ENCODE data around the gene SLC13A4.
"Not testable (repeated sequence)": the region's sequence is repeated elsewhere in the genome, so short reads cannot be mapped to it uniquely, and the experiment has no call there.

The SLC13A4 gene

GRCh38 chr7:135685306-135686084 is 42.5 kb downstream of the SLC13A4 start:
- no peak for DNase-seq

- no peak for DNase-seq
These were observed 43.3 kb downstream of the SLC13A4 start for GRCh38 chr7:135684699-135685098.

GRCh38 chr7:135684136-135684535 is 43.9 kb downstream of the SLC13A4 start:
- no peak for DNase-seq

- DNase-seq = no peak
These were observed 44.4 kb downstream of the SLC13A4 start for GRCh38 chr7:135683609-135684008.

- no peak for DNase-seq
These were observed 45.8 kb downstream of the SLC13A4 start for GRCh38 chr7:135682191-135682590.

- no peak for DNase-seq
These were observed 46.2 kb downstream of the SLC13A4 start for GRCh38 chr7:135681762-135682161.

- DNase-seq = no peak
These were observed 49.1 kb downstream of the SLC13A4 start for GRCh38 chr7:135678612-135679575.

- DNase-seq = no peak
These were observed 54.7 kb downstream of the SLC13A4 start for GRCh38 chr7:135673360-135673706.

- peak; percentile 8 for DNase-seq
These were observed 55.2 kb downstream of the SLC13A4 start for GRCh38 chr7:135672560-135673359.

- no peak for DNase-seq
These were observed 57.8 kb downstream of the SLC13A4 start for GRCh38 chr7:135670179-135670578.

- DNase-seq = no peak
These were observed 58.2 kb downstream of the SLC13A4 start for GRCh38 chr7:135669774-135670173.

GRCh38 chr7:135668852-135669395 is 59.1 kb downstream of the SLC13A4 start:
- DNase-seq = not testable (repeated sequence)

GRCh38 chr7:135667626-135668025 is 60.4 kb downstream of the SLC13A4 start:
- not testable (repeated sequence) for DNase-seq

- DNase-seq = no peak
These were observed 61.1 kb downstream of the SLC13A4 start for GRCh38 chr7:135666846-135667245.

- DNase-seq = no peak
These were observed 61.8 kb downstream of the SLC13A4 start for GRCh38 chr7:135666156-135666555.

GRCh38 chr7:135665042-135665441 is 62.9 kb downstream of the SLC13A4 start:
- no peak for DNase-seq

- peak; percentile 3 for DNase-seq
These were observed 63.9 kb downstream of the SLC13A4 start for GRCh38 chr7:135664046-135664589.

- DNase-seq = peak; percentile 98
These were observed 65.4 kb downstream of the SLC13A4 start, which contains the start of gene STMP1 for GRCh38 chr7:135662373-135663114. STMP1 (plus strand) TSS chr7:135662514.

GRCh38 chr7:135662123-135662372 is 65.9 kb downstream of the SLC13A4 start:
- DNase-seq = no peak

- no peak for DNase-seq
These were observed 66.5 kb downstream of the SLC13A4 start for GRCh38 chr7:135661311-135662122.
